ENCODE results near the gene AHI1. TPM values are rescaled to one million over a fixed set of nuclear protein-coding genes. Genes with fewer than 3 reads are reported as not detected.

AHI1 gene
- polyA plus RNA-seq, 1 of the 3 experiments (the other 2 are of a cell fraction): 7.3 TPM

- TF ChIP-seq IRF3 (IDR thresholded peaks at IDR 0.05; ENCODE audit: low read depth, low read length) (no peak), NFIC (IDR thresholded peaks at IDR 0.05; ENCODE audit: borderline replicate concordance) (no peak), RCOR1 (IDR thresholded peaks at IDR 0.05; ENCODE audit: low read length) (no peak), FOXM1 (IDR thresholded peaks at IDR 0.05; ENCODE audit: low read depth) (no peak), GATA2 (CRISPR knock-in tag; IDR thresholded peaks at IDR 0.05) (no peak)
These were observed 58.5 kb downstream of the AHI1 start (continued) for GRCh38 chr6:135438907-135439535.

GRCh38 chr6:135434991-135435390 lies 62.5 kb downstream of the AHI1 start:
- POLR2A ChIA-PET: no interaction called here
- no peaks in the 10 kb centered on the region for H3K9me2 ChIP-seq
- TF ChIP-seq FOXJ3 (CRISPR knock-in tag; IDR thresholded peaks at IDR 0.05) (no peak), RCOR1 (IDR thresholded peaks at IDR 0.05; ENCODE audit: low read length) (no peak), FOSL2 (IDR thresholded peaks at IDR 0.05; ENCODE audit: borderline replicate concordance, low read depth) (no peak), FOXM1 (IDR thresholded peaks at IDR 0.05; ENCODE audit: low read depth) (no peak), MAX (IDR thresholded peaks at IDR 0.05; ENCODE audit: low read depth) (no peak), MEF2A (IDR thresholded peaks at IDR 0.05; ENCODE audit: borderline replicate concordance, low read depth) (no peak), NRF1 (IDR thresholded peaks at IDR 0.05; ENCODE audit: low read depth, low read length) (no peak), GATA2 (CRISPR knock-in tag; IDR thresholded peaks at IDR 0.05) (no peak), PBX3 (IDR thresholded peaks at IDR 0.05) (no peak), RXRA (IDR thresholded peaks at IDR 0.05; ENCODE audit: borderline replicate concordance, low read depth) (no peak)
- H2AFZ ChIP-seq (ENCODE audit: low read depth): no peak overlapping the region
- no peak overlapping the region for H3K9ac ChIP-seq
- no peak overlapping the region for H3K27ac ChIP-seq (ENCODE audit: low read depth in 2 of 2, low read length in 1 of 2)
- no peaks in the 10 kb centered on the region for H3K27me3 ChIP-seq (ENCODE audit: insufficient read depth)
- no peaks in the 10 kb centered on the region for H4K20me1 ChIP-seq (ENCODE audit: insufficient read depth)
- H3K4me1 ChIP-seq (ENCODE audit: control insufficient read depth in 1 of 2, insufficient read depth in 2 of 2, low read depth in 1 of 2, low read length in 1 of 2): no peaks in the 10 kb centered on the region
- DNase-seq: no peak
- peaks cover 9% of the 10 kb centered on the region for H3K9me3 ChIP-seq
- H3F3A ChIP-seq (replicated peaks; ENCODE audit: insufficient read depth): peaks cover under 1% of the 10 kb centered on the region
- no peaks in the 10 kb centered on the region for H3K79me2 ChIP-seq (ENCODE audit: insufficient read depth)
- peaks cover 34 to 36% of the 10 kb centered on the region in 2 experiments for H3K36me3 ChIP-seq (replicated peaks in 1 of 2; ENCODE audit: control insufficient read depth in 1 of 2, insufficient read depth in 2 of 2, low read length in 1 of 2)
- CTCF ChIA-PET: interaction anchor here (2.2 kb wide), 1 partner anchor 11 kb away, joined by 6 read pairs; no protein-coding TSS in a partner anchor
- no peak overlapping the region for H3K4me3 ChIP-seq (ENCODE audit: low read depth in 2 of 2, low read length in 1 of 2)
- no peak overlapping the region for H3K4me2 ChIP-seq

- TF ChIP-seq TCF12 (IDR thresholded peaks at IDR 0.05): no peak
- TF ChIP-seq RFX5 (IDR thresholded peaks at IDR 0.05; ENCODE audit: low read length): no peak
- Histone ChIP-seq H2AFZ (ENCODE audit: low read depth) (no peak overlapping the region), H3F3A (replicated peaks; ENCODE audit: insufficient read depth) (peaks cover 3% of the 10 kb centered on the region), H3K4me1 (ENCODE audit: control insufficient read depth in 1 of 2, insufficient read depth in 2 of 2, low read depth in 1 of 2, low read length in 1 of 2) (no peaks in the 10 kb centered on the region), H4K20me1 (ENCODE audit: insufficient read depth) (no peaks in the 10 kb centered on the region), H3K9me2 (no peaks in the 10 kb centered on the region), H3K27ac (ENCODE audit: low read depth in 2 of 2, low read length in 1 of 2) (no peak overlapping the region), H3K4me3 (ENCODE audit: low read depth in 2 of 2, low read length in 1 of 2) (no peak overlapping the region), H3K27me3 (ENCODE audit: insufficient read depth) (no peaks in the 10 kb centered on the region), H3K4me2 (no peak overlapping the region), H3K9ac (no peak overlapping the region), H3K36me3 (replicated peaks in 1 of 2; ENCODE audit: control insufficient read depth in 1 of 2, insufficient read depth in 2 of 2, low read length in 1 of 2) (peaks cover 34 to 36% of the 10 kb centered on the region in 2 experiments), H3K9me3 (peaks cover 9% of the 10 kb centered on the region), H3K79me2 (ENCODE audit: insufficient read depth) (no peaks in the 10 kb centered on the region)
- WGBS (ENCODE audit: low lambda C conversion rate): 97% methylated on average over 1 of the region's 1 CpG
- no peak for DNase-seq
- ChIA-PET POLR2A (no interaction called here), CTCF (interaction anchor here (2.2 kb wide), 1 partner anchor 10 kb away, joined by 6 read pairs; no protein-coding TSS in a partner anchor)
These were observed 63.4 kb downstream of the AHI1 start for GRCh38 chr6:135434095-135434494.
